OCI-LY3 (cell line): Measurements from ENCODE around the gene UFSP1.

Experiments used
- H2AFZ ChIP-seq: fragments of 200-600, 300-600 bp; shearing (Covaris generic); 2 replicates; pipeline ENCODE4 v1.6.0; 2014; ENCODE audit warnings: antibody characterized with exemption, low read depth, low read length
- H3K27ac ChIP-seq: fragments of 200-600, 300-600 bp; sonication (generic); 2 replicates; pipeline ENCODE4 v1.5.1; 2014; ENCODE audit warnings: mild to moderate bottlenecking, low read length, moderate library complexity, mixed read lengths
- H3K27me3 ChIP-seq: fragments of 200-600, 300-600 bp; sonication (generic); 2 replicates; pipeline ENCODE4 v1.6.1; 2014; ENCODE audit warnings: low read depth, low read length, mixed read lengths
- H3K36me3 ChIP-seq: fragments of 200-600, 300-600 bp; sonication (generic); replicated peaks from 2 replicates; pipeline ENCODE3; 2014; ENCODE audit warnings: low read depth, low read length, mixed read lengths
- H3K4me1 ChIP-seq: fragments of 300-600, 200-600 bp; sonication (generic); 2 replicates; pipeline ENCODE4 v1.6.1; 2014; ENCODE audit warnings: low read length, mixed read lengths
- H3K4me2 ChIP-seq: fragments of 200-600, 300-600 bp; sonication (generic); 2 replicates; pipeline ENCODE4 v1.6.1; 2014; ENCODE audit warnings: low read length, mixed read lengths
- H3K4me3 ChIP-seq: fragments of 300-600, 200-600 bp; sonication (generic); 2 replicates; pipeline ENCODE4 v1.5.1; 2014; ENCODE audit warnings: antibody characterized with exemption, mild to moderate bottlenecking, low read length, moderate library complexity
- H3K79me2 ChIP-seq: fragments of 300-600, 200-600 bp; shearing (Covaris generic); 2 replicates; pipeline ENCODE4 v1.6.1; 2014; ENCODE audit warnings: mild to moderate bottlenecking, low read length, mixed read lengths
- H3K9ac ChIP-seq: fragments of 300-600, 200-600 bp; shearing (Covaris generic); 2 replicates; pipeline ENCODE4 v1.6.0; 2014; ENCODE audit warnings: mild to moderate bottlenecking, low read length, moderate library complexity
- H3K9me3 ChIP-seq: fragments of 200-600, 300-600 bp; shearing (Covaris generic); 2 replicates; pipeline ENCODE4 v1.6.1; 2014; ENCODE audit warnings: low read length, mixed read lengths; ENCODE audit not compliant: insufficient read depth
- H4K20me1 ChIP-seq: fragments of 200-600, 300-600 bp; sonication (generic); 2 replicates; pipeline ENCODE4 v1.6.1; 2016; ENCODE audit warnings: low read length, mixed read lengths; ENCODE audit not compliant: insufficient read depth
- EZH2phosphoT487 ChIP-seq: fragments of 200-600 bp; shearing (Covaris generic); IDR thresholded peaks from 2 replicates; pipeline ENCODE4 v1.6.1; 2018; ENCODE audit warnings: antibody characterized with exemption, mixed run types, low read depth
- TF ChIP-seq, protein P1 (sequence below): fragments of 200-600, 300-600 bp; sonication (generic); IDR thresholded peaks from 2 replicates; pipeline ENCODE4 v1.5.1; 2014; ENCODE audit warnings: antibody characterized with exemption, low read length, low read depth

The UFSP1 gene

DNA sequence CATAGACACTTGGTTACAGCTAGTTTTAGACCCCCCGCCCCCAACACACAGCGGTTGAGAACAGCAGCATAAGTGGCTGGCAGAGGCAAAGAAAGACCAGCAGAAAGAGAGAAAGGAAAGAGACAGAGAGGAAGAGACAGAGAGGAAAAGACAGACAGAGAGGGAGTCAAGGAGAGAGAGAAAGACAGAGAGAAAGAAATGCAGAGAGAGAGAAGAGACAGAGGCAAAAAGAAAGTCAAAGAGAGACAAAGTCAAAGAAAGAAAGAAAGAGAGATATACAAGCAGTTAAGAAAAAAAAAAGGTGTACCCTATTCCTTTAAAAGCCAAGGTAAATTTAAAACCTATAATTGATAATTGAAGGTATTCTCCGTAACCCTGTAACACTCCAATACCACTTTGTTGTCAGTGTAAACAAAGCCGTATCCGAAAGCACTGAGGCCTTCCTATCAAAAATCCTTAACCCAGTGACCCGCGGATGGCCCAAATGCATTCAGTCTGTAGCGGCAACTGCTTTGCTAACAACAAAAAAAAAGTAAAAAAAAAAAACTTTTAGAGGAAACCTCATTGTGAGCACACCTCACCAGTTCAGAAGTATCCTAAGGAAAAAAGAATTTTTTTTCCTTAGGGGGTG is 48.9 kb downstream of the UFSP1 start:
- Histone ChIP-seq H3K9ac (no peak overlapping the region), H3K4me3 (no peak overlapping the region), H2AFZ (no peak overlapping the region), H3K27me3 (no peaks in the 10 kb centered on the region), H3K27ac (no peak overlapping the region), H3K36me3 (no peaks in the 10 kb centered on the region), H3K4me2 (no peak overlapping the region), H3K4me1 (peaks cover 6% of the 10 kb centered on the region; the same call in 1 of the 2 replicates), H3K79me2 (no peaks in the 10 kb centered on the region), H3K9me3 (no peaks in the 10 kb centered on the region), H4K20me1 (no peaks in the 10 kb centered on the region)
- TF ChIP-seq EZH2phosphoT487, result no peak
- TF ChIP-seq, protein P1, sequence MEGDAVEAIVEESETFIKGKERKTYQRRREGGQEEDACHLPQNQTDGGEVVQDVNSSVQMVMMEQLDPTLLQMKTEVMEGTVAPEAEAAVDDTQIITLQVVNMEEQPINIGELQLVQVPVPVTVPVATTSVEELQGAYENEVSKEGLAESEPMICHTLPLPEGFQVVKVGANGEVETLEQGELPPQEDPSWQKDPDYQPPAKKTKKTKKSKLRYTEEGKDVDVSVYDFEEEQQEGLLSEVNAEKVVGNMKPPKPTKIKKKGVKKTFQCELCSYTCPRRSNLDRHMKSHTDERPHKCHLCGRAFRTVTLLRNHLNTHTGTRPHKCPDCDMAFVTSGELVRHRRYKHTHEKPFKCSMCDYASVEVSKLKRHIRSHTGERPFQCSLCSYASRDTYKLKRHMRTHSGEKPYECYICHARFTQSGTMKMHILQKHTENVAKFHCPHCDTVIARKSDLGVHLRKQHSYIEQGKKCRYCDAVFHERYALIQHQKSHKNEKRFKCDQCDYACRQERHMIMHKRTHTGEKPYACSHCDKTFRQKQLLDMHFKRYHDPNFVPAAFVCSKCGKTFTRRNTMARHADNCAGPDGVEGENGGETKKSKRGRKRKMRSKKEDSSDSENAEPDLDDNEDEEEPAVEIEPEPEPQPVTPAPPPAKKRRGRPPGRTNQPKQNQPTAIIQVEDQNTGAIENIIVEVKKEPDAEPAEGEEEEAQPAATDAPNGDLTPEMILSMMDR, result no peak

DNA sequence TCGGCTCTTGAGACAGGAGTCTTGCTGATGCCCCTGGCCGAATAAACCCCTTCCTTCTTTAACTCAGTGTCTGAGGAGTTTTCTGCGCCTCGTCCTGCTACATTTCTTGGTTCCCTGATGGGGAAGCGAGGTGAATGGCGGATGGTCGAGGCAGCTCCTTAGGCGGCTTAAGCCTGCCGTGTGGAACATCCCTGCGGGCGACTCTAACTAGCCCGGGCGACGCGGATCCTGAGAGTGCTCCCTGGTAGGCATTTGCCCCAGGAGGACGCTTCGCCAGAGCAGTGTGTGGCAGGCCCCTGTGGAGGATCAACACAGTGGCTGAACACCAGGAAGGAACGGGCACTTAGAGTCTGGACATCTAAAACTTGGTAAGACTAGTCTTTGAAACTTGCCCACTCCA is 50.2 kb downstream of the UFSP1 start:
- H3K4me2 ChIP-seq, result no peak overlapping the region
- H2AFZ ChIP-seq, result no peak overlapping the region
- no peaks in the 10 kb centered on the region for H3K36me3 ChIP-seq
- H3K9ac ChIP-seq, result no peak overlapping the region
- no peak overlapping the region for H3K27ac ChIP-seq
- no peaks in the 10 kb centered on the region for H3K79me2 ChIP-seq
- no peaks in the 10 kb centered on the region for H3K27me3 ChIP-seq
- TF ChIP-seq EZH2phosphoT487, result no peak
- TF ChIP-seq, protein P1, result no peak
- H3K9me3 ChIP-seq, result no peaks in the 10 kb centered on the region
- H3K4me3 ChIP-seq, result no peak overlapping the region
- H4K20me1 ChIP-seq, result no peaks in the 10 kb centered on the region
- peaks cover 6% of the 10 kb centered on the region; the same call in 1 of the 2 replicates for H3K4me1 ChIP-seq
